GM12892 (cell line): Measurements from ENCODE around the gene CCNB2.
"Not testable (repeated sequence)": the region's sequence is repeated elsewhere in the genome, so short reads cannot be mapped to it uniquely, and the experiment has no call there.

Experiments
- DNase-seq: peaks from one replicate; pipeline ENCODE4 v3.0.0; 2011; ENCODE audit not compliant: insufficient read length
- FAIRE-seq: peaks from 2 replicates; lab custom pipeline; 2011; peaks lifted over from hg19 to GRCh38; lab: Jason Lieb, UNC
- POLR2A ChIP-seq: IDR thresholded peaks from 2 replicates; pipeline ENCODE4 v1.6.1; 2011; ENCODE audit warnings: low read depth, low read length, control low read depth
- POLR2AphosphoS5 ChIP-seq: IDR thresholded peaks from 2 replicates; pipeline ENCODE4 v1.6.1; 2011; ENCODE audit warnings: low read depth, low read length, control low read depth
- TAF1 ChIP-seq: IDR thresholded peaks from 2 replicates; pipeline ENCODE4 v1.6.1; 2011; ENCODE audit warnings: low read depth, mild to moderate bottlenecking, control low read depth, low read length, borderline replicate concordance

Gene CCNB2

DNA sequence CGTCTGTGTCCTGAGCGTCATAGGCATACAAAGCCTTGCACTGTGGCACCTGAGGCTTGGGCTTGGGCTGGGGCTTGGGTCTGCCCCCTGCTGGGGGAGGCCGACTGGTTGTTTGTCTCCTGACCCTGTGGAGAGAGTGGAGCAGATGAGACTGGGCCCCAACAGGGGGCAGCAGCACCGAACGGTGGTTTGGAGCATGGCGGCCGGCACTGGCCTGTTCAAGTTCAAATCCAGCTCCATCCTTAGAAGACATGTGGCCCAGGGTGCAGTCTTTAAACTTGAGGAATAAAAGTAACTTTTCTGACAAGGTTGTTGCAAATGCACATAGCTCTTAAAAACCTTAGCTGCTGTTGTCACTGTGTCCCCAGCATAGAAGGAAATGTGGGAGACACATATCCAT, 33.3 kb downstream of the CCNB2 start:
- peak; percentile 69 for DNase-seq
- TF ChIP-seq POLR2A (no peak), POLR2AphosphoS5 (no peak)
- FAIRE-seq: peak; percentile 89

DNA sequence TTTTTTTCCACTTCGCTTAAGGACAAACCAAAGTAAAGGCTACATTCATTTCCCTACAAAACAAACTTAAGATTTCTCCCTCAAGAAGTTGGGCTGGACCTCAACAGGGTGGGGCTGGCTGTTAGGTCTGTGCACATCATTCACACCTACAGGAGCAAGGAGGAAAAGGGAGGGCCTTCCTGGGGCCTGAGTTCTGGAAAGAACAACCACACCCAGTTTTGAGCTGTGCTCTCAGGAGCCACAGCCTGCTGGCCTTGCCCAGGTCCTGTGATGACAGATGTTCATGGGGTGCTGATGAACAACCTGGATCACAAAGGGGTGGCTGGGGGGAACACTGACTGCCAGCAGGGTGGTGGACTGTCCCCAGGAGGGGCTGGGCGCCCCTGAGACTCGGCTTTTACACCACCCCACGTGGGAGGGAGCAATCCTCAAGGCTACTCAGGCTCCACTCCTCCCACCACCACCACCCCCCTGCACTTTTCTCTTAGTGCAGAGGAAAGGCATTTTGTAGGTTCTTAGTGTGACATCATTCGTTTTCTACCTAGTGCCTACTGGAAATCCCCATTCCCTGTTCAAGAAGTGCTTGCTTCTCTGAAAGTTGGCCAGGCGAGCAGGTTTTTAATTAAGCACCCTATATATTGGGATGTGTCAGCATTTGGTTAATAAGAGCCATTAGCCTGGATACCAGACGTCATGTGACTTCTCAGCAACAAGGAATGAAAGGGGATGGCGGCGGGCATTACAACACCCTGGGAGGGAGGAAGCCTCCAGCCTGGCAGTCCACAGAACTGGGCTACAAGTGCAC, 35.7 kb downstream of the CCNB2 start:
- FAIRE-seq (peak; percentile 73), DNase-seq (no peak)
- no peak for TF ChIP-seq TAF1
- no peak for TF ChIP-seq POLR2AphosphoS5
- TF ChIP-seq POLR2A: no peak

GRCh38 chr15:59143281-59143680, 38.3 kb downstream of the CCNB2 start:
- DNase-seq (no peak), FAIRE-seq (no peak)
- TF ChIP-seq TAF1 (no peak), POLR2AphosphoS5 (peak; percentile 15; the same call in 1 of the 2 replicates)

GRCh38 chr15:59144594-59144993, 39.6 kb downstream of the CCNB2 start:
- DNase-seq, FAIRE-seq: not testable (repeated sequence)

DNA sequence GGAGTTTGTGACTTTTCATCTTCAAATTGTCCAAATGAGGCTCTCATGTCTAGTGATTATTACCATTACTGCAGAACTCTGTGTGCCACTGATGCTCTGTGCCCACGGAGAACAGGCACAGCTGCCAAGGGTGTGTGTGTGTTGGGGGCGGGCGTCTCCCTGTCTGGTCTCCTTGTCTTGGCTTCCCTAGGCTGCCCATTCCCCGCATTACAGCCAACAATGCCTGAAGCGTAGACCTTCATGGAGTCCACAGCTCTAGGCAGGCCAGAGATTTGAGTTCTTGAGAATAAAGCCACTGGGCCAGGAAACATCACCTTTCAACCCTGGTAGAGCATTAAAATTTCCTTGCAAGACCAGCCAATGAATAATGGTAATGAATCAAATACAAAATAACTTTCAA, 42.7 kb downstream of the CCNB2 start:
- no peak for FAIRE-seq
- TF ChIP-seq TAF1 (no peak), POLR2A (no peak), POLR2AphosphoS5 (no peak)
- DNase-seq: no peak

GRCh38 chr15:59148153-59148833, 43.3 kb downstream of the CCNB2 start:
- no peak for DNase-seq
- no peak for FAIRE-seq
- TF ChIP-seq POLR2AphosphoS5: no peak
- TF ChIP-seq POLR2A: no peak
- no peak for TF ChIP-seq TAF1

- FAIRE-seq: no peak
- no peak for TF ChIP-seq POLR2AphosphoS5
- no peak for TF ChIP-seq TAF1
- TF ChIP-seq POLR2A: no peak
- no peak for DNase-seq
Observed at GRCh38 chr15:59150185-59150584, 45.2 kb downstream of the CCNB2 start.

- TF ChIP-seq POLR2AphosphoS5 (no peak), POLR2A (no peak), TAF1 (no peak)
- FAIRE-seq (no peak), DNase-seq (no peak)
Observed at GRCh38 chr15:59152694-59153450, 47.9 kb downstream of the CCNB2 start.

DNA sequence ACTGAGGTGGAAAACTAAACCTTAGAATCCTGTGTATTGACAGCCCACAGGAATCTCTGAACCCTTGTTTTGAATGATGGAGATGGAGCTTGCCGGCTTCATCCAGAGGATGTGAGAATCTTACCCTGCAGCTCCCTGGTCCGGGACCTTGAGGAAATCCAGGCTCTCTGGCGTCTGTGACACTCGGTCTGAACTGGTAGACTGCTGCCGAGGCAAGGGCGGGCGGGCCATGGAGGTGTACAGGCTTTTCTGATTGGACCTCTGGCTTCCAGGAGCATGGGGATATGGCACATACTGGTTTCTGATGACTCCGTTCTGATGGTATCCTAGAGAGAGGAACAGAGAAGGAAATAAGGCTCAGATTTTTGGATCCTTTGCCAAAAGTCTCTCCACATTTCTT, 48.5 kb downstream of the CCNB2 start:
- DNase-seq (no peak), FAIRE-seq (no peak)
- no peak for TF ChIP-seq POLR2AphosphoS5
- TF ChIP-seq POLR2A: no peak
- TF ChIP-seq TAF1: no peak

DNA sequence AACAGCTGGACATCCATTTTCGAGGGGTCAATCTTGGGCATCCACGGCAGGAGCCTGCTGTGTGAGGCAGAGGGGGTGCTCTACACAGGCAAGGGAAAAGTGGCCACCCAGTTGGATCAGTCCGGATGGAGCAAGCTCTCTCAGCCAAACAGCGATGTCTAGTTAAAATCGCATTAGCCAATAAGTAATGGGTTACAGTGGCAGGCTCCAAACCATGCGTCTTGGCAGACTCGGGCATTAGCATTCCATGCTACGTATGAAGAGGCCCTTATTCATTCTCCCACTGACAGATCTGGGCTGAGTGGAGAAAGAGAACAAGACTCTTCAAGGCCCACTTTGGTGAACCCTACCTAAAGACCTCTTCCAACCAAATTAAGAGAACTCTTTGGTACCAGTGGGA, 49.3 kb downstream of the CCNB2 start:
- TF ChIP-seq POLR2AphosphoS5: no peak
- TF ChIP-seq TAF1: no peak
- TF ChIP-seq POLR2A: no peak
- FAIRE-seq: no peak
- no peak for DNase-seq

GRCh38 chr15:59155431-59155830, 50.5 kb downstream of the CCNB2 start:
- no peak for DNase-seq
- FAIRE-seq: no peak
- TF ChIP-seq POLR2AphosphoS5 (no peak), TAF1 (no peak), POLR2A (no peak)
